ENCODE data around the gene CTH.
"Not testable (repeated sequence)": the region's sequence is repeated elsewhere in the genome, so short reads cannot be mapped to it uniquely, and the experiment has no call there.

The CTH gene

DNA sequence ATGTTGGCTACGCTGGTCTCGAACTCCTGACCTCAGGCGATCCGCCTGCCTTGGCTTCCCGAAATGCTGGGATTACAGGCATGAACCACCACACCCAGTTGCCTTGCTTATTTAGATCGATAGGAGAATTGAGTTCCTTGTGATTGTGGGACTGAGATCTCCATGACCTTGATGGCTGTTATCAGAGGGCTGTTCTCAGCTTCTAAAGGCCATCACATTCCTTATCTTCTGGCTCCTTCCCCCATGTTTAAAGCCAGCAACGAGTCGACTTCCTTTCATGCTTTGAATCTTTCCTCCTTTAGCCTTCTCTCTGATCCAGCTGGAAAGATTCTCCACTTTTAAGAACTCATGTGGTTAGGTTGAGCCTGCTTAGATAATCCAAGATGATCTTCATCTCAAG, 38.0 kb downstream of the CTH start:
- no peak overlapping the region for H3K4me3 ChIP-seq (replicated peaks; ENCODE audit: low read depth, low read length)
- DNase-seq (ENCODE audit: extremely low read depth, low read depth) = no peak
- no peak for TF ChIP-seq CTCF (IDR thresholded peaks at IDR 0.05; ENCODE audit: low read depth, low read length, missing control alignments)

DNA sequence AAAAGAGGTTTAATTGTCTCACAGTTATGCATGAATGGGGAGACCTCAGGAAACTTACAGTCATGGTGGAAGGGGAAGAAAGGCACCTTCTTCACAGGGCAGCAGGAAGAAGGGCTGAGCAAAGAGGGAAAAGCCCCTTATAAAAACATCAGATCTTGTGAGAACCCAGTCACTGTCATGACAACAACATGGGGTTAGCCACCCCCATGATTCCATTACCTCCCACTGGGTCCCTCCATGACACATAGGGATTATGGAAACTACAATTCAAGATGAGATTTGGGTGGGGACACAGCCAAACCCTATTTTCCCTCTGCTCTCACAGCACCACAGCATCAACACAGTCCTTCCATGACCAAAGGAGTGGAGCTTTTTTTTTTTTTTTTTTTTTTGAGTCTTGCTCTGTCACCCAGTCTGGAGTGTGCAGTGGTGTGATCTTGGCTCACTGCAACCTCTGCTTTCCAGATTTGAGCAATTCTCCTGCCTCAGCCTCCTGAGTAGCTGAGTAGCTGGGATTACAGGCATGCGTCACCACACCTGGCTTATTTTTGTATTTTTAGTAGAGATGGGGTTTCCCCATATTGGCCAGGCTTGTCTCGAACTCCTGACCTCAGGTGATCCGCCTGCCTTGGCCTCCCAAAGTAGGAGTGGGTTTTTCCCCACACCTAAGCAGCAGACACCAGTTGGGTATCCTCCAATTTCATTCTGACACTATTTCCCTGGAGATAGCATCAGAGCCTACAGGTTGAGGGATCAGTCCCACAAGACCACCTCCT, 41.3 kb downstream of the CTH start:
- not testable (repeated sequence) for DNase-seq (ENCODE audit: extremely low read depth, low read depth); H3K4me3 ChIP-seq (replicated peaks; ENCODE audit: low read depth, low read length)

GRCh38 chr1:70455291-70455690, 44.2 kb downstream of the CTH start:
- DNase-seq (ENCODE audit: extremely low read depth, low read depth) = no peak
- H3K4me3 ChIP-seq (replicated peaks; ENCODE audit: low read depth, low read length) = no peak overlapping the region
- TF ChIP-seq CTCF (IDR thresholded peaks at IDR 0.05; ENCODE audit: low read depth, low read length, missing control alignments) = no peak

GRCh38 chr1:70458131-70458530, 47.1 kb downstream of the CTH start:
- no peak for DNase-seq (ENCODE audit: extremely low read depth, low read depth)
- H3K4me3 ChIP-seq (replicated peaks; ENCODE audit: low read depth, low read length) = no peak overlapping the region
- no peak for TF ChIP-seq CTCF (IDR thresholded peaks at IDR 0.05; ENCODE audit: low read depth, low read length, missing control alignments)

GRCh38 chr1:70459496-70460225, 48.6 kb downstream of the CTH start:
- no peak for DNase-seq (ENCODE audit: extremely low read depth, low read depth)
- H3K4me3 ChIP-seq (replicated peaks; ENCODE audit: low read depth, low read length) = no peak overlapping the region
- TF ChIP-seq CTCF (IDR thresholded peaks at IDR 0.05; ENCODE audit: low read depth, low read length, missing control alignments) = no peak

GRCh38 chr1:70460740-70461713, 50.0 kb downstream of the CTH start:
- H3K4me3 ChIP-seq (replicated peaks; ENCODE audit: low read depth, low read length); DNase-seq (ENCODE audit: extremely low read depth, low read depth): not testable (repeated sequence)

GRCh38 chr1:70462611-70463010, 51.5 kb downstream of the CTH start:
- TF ChIP-seq CTCF (IDR thresholded peaks at IDR 0.05; ENCODE audit: low read depth, low read length, missing control alignments) = no peak
- no peak for DNase-seq (ENCODE audit: extremely low read depth, low read depth)
- no peak overlapping the region for H3K4me3 ChIP-seq (replicated peaks; ENCODE audit: low read depth, low read length)
